K562 (cell line): ENCODE results near the gene PRR16. TPM values are rescaled to one million over a fixed set of nuclear protein-coding genes. Genes with fewer than 3 reads are reported as not detected.

Experiments
- ATAC-seq: fragments of 200-7000 bp; cut with Tn5 transposase; 3 replicates; pipeline ENCODE4 v1.9.1; 2020; ENCODE audit warnings: moderate library complexity
- BruUV-seq: library from RNA; stranded (reverse); fragments of 400-500 nt; replicated peaks from 2 replicates; lab custom pipeline; 2021; lab: Mats Ljungman, UMichigan
- CTCF ChIA-PET: fragments of 300-600 bp; formaldehyde crosslinking; extraction: SDS; loops from one replicate; lab custom pipeline; 2021; ENCODE audit warnings: low intra/inter-chr PET ratio; lab: Yijun Ruan, JAX
- POLR2A ChIA-PET: fragments of 300-600, 350-650 bp; sonication (Branson Sonifier 250); formaldehyde crosslinking; extraction: SDS; loops from one replicate; lab custom pipeline; 2021; ENCODE audit warnings: antibody characterized with exemption, inconsistent platforms; lab: Yijun Ruan, JAX
- DNase-seq, 4 experiments: peaks; one replicate each; pipeline versions ENCODE4 v3.0.0 to v3.0.0-alpha.2; 2011 to 2018; ENCODE audit warnings: low spot score in 3 of 4, mixed read lengths in 3 of 4; ENCODE audit errors: extremely low read depth in 1 of 4
- FAIRE-seq: peaks from 2 replicates; lab custom pipeline; 2011; peaks lifted over from hg19 to GRCh38; lab: Jason Lieb, UNC
- H2AFZ ChIP-seq: 2 replicates; pipeline ENCODE4 v1.6.0; 2011; ENCODE audit warnings: low read depth, low read length, control low read depth, inconsistent platforms
- H3K27ac ChIP-seq: fragments of 200-600 bp; 3 replicates; pipeline ENCODE4 v1.8.0; 2011; ENCODE audit warnings: low read depth, mild to moderate bottlenecking, control low read depth, inconsistent platforms, low read length, moderate library complexity, mixed read lengths; ENCODE audit errors: extremely low read depth
- H3K27me3 ChIP-seq, 2 experiments: fragments of 300-600 bp in 1 of 2; 2 replicates in 1 of 2; 3 replicates in 1 of 2; pipeline versions ENCODE4 v1.6.0 to v1.8.0; 2011; ENCODE audit warnings: inconsistent platforms in 2 of 2, low read length in 2 of 2, mild to moderate bottlenecking in 1 of 2, mixed read lengths in 1 of 2, moderate library complexity in 1 of 2; ENCODE audit not compliant: control insufficient read depth in 2 of 2, insufficient read depth in 2 of 2
- H3K36me3 ChIP-seq: fragments of 300-600 bp; 3 replicates; pipeline ENCODE4 v1.8.0; 2011; ENCODE audit warnings: mild to moderate bottlenecking, low read length, inconsistent platforms; ENCODE audit not compliant: control insufficient read depth, insufficient read depth
- H3K4me1 ChIP-seq, 2 experiments: fragments of 200-600 bp in 1 of 2; replicated peaks in 1 of 2; 2 replicates in 1 of 2; 3 replicates in 1 of 2; pipeline versions ENCODE4 v1.5.1 to v1.8.0; 2011; ENCODE audit warnings: inconsistent platforms in 2 of 2, low read length in 2 of 2, mild to moderate bottlenecking in 1 of 2, mixed read lengths in 1 of 2, moderate library complexity in 1 of 2; ENCODE audit not compliant: control insufficient read depth in 2 of 2, insufficient read depth in 2 of 2
- H3K4me2 ChIP-seq: 2 replicates; pipeline ENCODE4 v1.6.1; 2011; ENCODE audit warnings: low read length, control low read depth, inconsistent platforms, mixed read lengths; ENCODE audit not compliant: insufficient read depth
- H3K4me3 ChIP-seq: fragments of 200-600 bp; sonication (generic), shearing (Covaris generic); 2 replicates; pipeline ENCODE4 v1.5.1; 2016; ENCODE audit warnings: control low read depth, inconsistent platforms
- H3K79me2 ChIP-seq: fragments of 200-600 bp; 3 replicates; pipeline ENCODE4 v1.8.0; 2011; ENCODE audit warnings: low read length, inconsistent platforms; ENCODE audit not compliant: control insufficient read depth, insufficient read depth
- H3K9ac ChIP-seq, 2 experiments: 2 replicates each; pipeline versions ENCODE4 v1.6.0 to v1.6.1; 2011; ENCODE audit warnings: low read depth in 2 of 2, low read length in 2 of 2, control low read depth in 1 of 2, inconsistent platforms in 1 of 2, mild to moderate bottlenecking in 1 of 2, mixed read lengths in 1 of 2; ENCODE audit not compliant: insufficient read depth in 1 of 2
- H3K9me1 ChIP-seq: one replicate; pipeline ENCODE4 v1.6.0; 2011; ENCODE audit warnings: inconsistent platforms, mild to moderate bottlenecking, low read length, moderate library complexity; ENCODE audit not compliant: control insufficient read depth, insufficient read depth
- H3K9me3 ChIP-seq: replicated peaks from 2 replicates; pipeline ENCODE4 v1.5.1; 2011; ENCODE audit warnings: low read depth, low read length, inconsistent platforms; ENCODE audit not compliant: control insufficient read depth, insufficient read depth
- H4K20me1 ChIP-seq: replicated peaks from 2 replicates; pipeline ENCODE4 v1.6.1; 2011; ENCODE audit warnings: low read length, inconsistent platforms, mixed read lengths; ENCODE audit not compliant: control insufficient read depth, insufficient read depth
- CCAR2 ChIP-seq: fragments of 200-400 bp; formaldehyde crosslinking; IDR thresholded peaks from 2 replicates; pipeline ENCODE4 v1.6.1; 2017; ENCODE audit warnings: mild to moderate bottlenecking, low read depth, low read length
- CSDE1 ChIP-seq, 2 experiments: fragments of 450-650 bp; IDR thresholded peaks; 2 replicates each; pipeline ENCODE4 v1.6.1; 2016; ENCODE audit warnings: mild to moderate bottlenecking in 1 of 2
- E2F6 ChIP-seq, 2 experiments: IDR thresholded peaks; 2 replicates each; pipeline ENCODE4 v1.6.1; 2011; ENCODE audit warnings: borderline replicate concordance in 1 of 2, control low read depth in 1 of 2, low read depth in 1 of 2, low read length in 1 of 2, mild to moderate bottlenecking in 1 of 2, mixed read lengths in 1 of 2, moderate library complexity in 1 of 2; ENCODE audit not compliant: insufficient read depth in 1 of 2, insufficient read length in 1 of 2, poor library complexity in 1 of 2, severe bottlenecking in 1 of 2; ENCODE audit errors: extremely low read depth in 1 of 2
- FOSL1 ChIP-seq: fragments of 200-800 bp; sonication (Bioruptor generic); conservative IDR thresholded peaks from 2 replicates; pipeline ENCODE4 v1.6.1; 2016; ENCODE audit warnings: missing genetic modification characterization, missing compliant biosample characterization
- GTF2A2 ChIP-seq: IDR thresholded peaks from 2 replicates; pipeline ENCODE4 v1.6.1; 2016; ENCODE audit warnings: mild to moderate bottlenecking, missing genetic modification characterization, missing compliant biosample characterization
- MAFK ChIP-seq: IDR thresholded peaks from 2 replicates; pipeline ENCODE4 v1.6.1; 2011; ENCODE audit warnings: low read length, improper control_type of control experiment
- MXD1 ChIP-seq: fragments of 250-450 bp; sonication (Bioruptor Pico); IDR thresholded peaks from 2 replicates; pipeline ENCODE4 v1.8.0; 2021; ENCODE audit warnings: borderline replicate concordance, mild to moderate bottlenecking, moderate library complexity; ENCODE audit not compliant: poor library complexity, severe bottlenecking
- SFPQ ChIP-seq: fragments of 200-400 bp; formaldehyde crosslinking; IDR thresholded peaks from 2 replicates; pipeline ENCODE4 v1.6.1; 2017; ENCODE audit warnings: mild to moderate bottlenecking, low read depth, low read length, moderate library complexity
- SMARCC2 ChIP-seq: fragments of 450-650 bp; IDR thresholded peaks from 2 replicates; pipeline ENCODE4 v1.6.1; 2017; ENCODE audit warnings: antibody characterized with exemption, moderate library complexity, mild to moderate bottlenecking, low read depth
- TAF7 ChIP-seq: fragments of 450-650 bp; IDR thresholded peaks from 2 replicates; pipeline ENCODE4 v1.6.1; 2016; ENCODE audit warnings: missing genetic modification characterization, missing compliant biosample characterization
- ZBTB33 ChIP-seq: sonication (generic); formaldehyde crosslinking; IDR thresholded peaks from 2 replicates; pipeline ENCODE4 v1.8.1; 2023; ENCODE audit warnings: mild to moderate bottlenecking, missing genetic modification reagents
- ZFP30 ChIP-seq: fragments of 250-450 bp; sonication (Bioruptor Pico); IDR thresholded peaks from 2 replicates; pipeline ENCODE4 v1.8.0; 2022; ENCODE audit warnings: moderate library complexity, mild to moderate bottlenecking, inconsistent platforms, borderline replicate concordance
- ZNF239 ChIP-seq: fragments of 250-450 bp; sonication (Bioruptor Pico); IDR thresholded peaks from 2 replicates; pipeline ENCODE4 v1.4.0; 2020; ENCODE audit warnings: mild to moderate bottlenecking
- ZNF785 ChIP-seq: fragments of 250-450 bp; sonication (Bioruptor Pico); IDR thresholded peaks from 2 replicates; pipeline ENCODE4 v1.4.0; 2020; ENCODE audit warnings: mild to moderate bottlenecking
- WGBS: fragments of 100-300 bp; shearing (Covaris generic); methylation state at CpG from one replicate; pipeline ENCODE4 v1.1.6; 2016; ENCODE audit warnings: low coverage, mixed read lengths; ENCODE audit not compliant: insufficient coverage; ENCODE audit errors: missing lambda C conversion rate; 5-methylcytosine and 5-hydroxymethylcytosine counted together
- in situ Hi-C: fragments of 300-500 bp; cut with MboI; formaldehyde crosslinking; loops from 4 replicates; pipeline ENCODE4 v1.15.0; 2018; ENCODE audit warnings: inconsistent platforms, mixed read lengths
- intact Hi-C: fragments of 100-400 bp; cut with micrococcal nuclease; formaldehyde crosslinking; loops from 2 replicates; pipeline ENCODE4 v1.14.2; 2022
- polyA plus RNA-seq, 8 experiments: library from polyadenylated mRNA; depleted of rRNA in 4 of 8; stranded (reverse) in 5 of 8; unstranded in 3 of 8; fragments of >200 nt; fragmentation: Nextera tagmentation in 2 of 8; fragmentation: Illumina TruSeq in 1 of 8; extraction: Ambion mirVana in 2 of 8; extraction: Trizol in 1 of 8; gene quantifications; 2 replicates each; pipeline versions ENCODE4 v1.2.1 to v1.2.3, GENCODE V29; 2011 to 2014; ENCODE audit warnings: inconsistent platforms in 1 of 8, missing spikeins in 1 of 8
- total RNA-seq, 7 experiments: library from RNA; depleted of rRNA in 6 of 7; stranded (reverse); fragments of >200 nt in 6 of 7; fragmentation: Illumina TruSeq in 2 of 7; extraction: Trizol in 2 of 7; gene quantifications; 2 replicates each; pipeline versions ENCODE4 v1.2.1 to v1.2.3, GENCODE V29; 2011 to 2021; ENCODE audit warnings: low replicate concordance in 1 of 7

The PRR16 gene
- total and polyA plus RNA-seq, 9 of the 15 experiments (the other 6 are each of a cell fraction or from before 2014, with no cell fraction given), result 0.61 to 10.1 (median 3.3) TPM

- POLR2A ChIA-PET, result no interaction called here
- CTCF ChIA-PET, result no interaction called here
- WGBS, result 0% methylated on average over 1 of the region's 1 CpG
- Histone ChIP-seq H3K4me2 (no peak overlapping the region), H3K36me3 (no peaks in the 10 kb centered on the region), H4K20me1 (no peaks in the 10 kb centered on the region), H3K9ac (no peak overlapping the region), H3K4me1 (no peaks in the 10 kb centered on the region), H3K27ac (no peak overlapping the region), H3K4me3 (no peak overlapping the region), H2AFZ (no peak overlapping the region), H3K9me3 (no peaks in the 10 kb centered on the region), H3K27me3 (no peaks in the 10 kb centered on the region), H3K9me1 (no peaks in the 10 kb centered on the region), H3K79me2 (no peaks in the 10 kb centered on the region)
- in situ Hi-C loops (no loop called here), intact Hi-C loops (no loop called here)
- DNase-seq (no peak), FAIRE-seq (no peak), ATAC-seq (no peak)
- TF ChIP-seq TAF7 (tag), result no peak
- no peak for TF ChIP-seq SMARCC2
- no peak for TF ChIP-seq ZNF239 (CRISPR knock-in tag)
- no peak for TF ChIP-seq FOSL1 (tag)
- no peak for TF ChIP-seq ZNF785 (CRISPR knock-in tag)
- no peak for TF ChIP-seq GTF2A2 (tag)
- no peak for TF ChIP-seq E2F6 (IDR thresholded peaks at IDR 0.05; ENCODE audit: borderline replicate concordance in 1 of 2, extremely low read depth in 1 of 2, insufficient read depth in 1 of 2, insufficient read length in 1 of 2, low read depth in 1 of 2, low read length in 1 of 2, poor library complexity in 1 of 2, severe bottlenecking in 1 of 2)
- TF ChIP-seq ZBTB33 (CRISPR knock-in tag), result no peak
- TF ChIP-seq CSDE1 (IDR thresholded peaks at IDR 0.05), result no peak
- no peak for TF ChIP-seq SFPQ
- no peak for TF ChIP-seq CCAR2
- no peak for TF ChIP-seq ZFP30 (CRISPR knock-in tag)
- no peak for TF ChIP-seq MAFK
- TF ChIP-seq MXD1 (CRISPR knock-in tag), result no peak
- BruUV-seq, result no TSS peak
Measured at GRCh38 chr5:120703918-120704587, 240.0 kb downstream of the PRR16 start.
